Measurements from ENCODE around the gene PTPRN2. TPM values are rescaled to one million over a fixed set of nuclear protein-coding genes. Genes with fewer than 3 reads are reported as not detected.

The PTPRN2 gene
- total and polyA plus RNA-seq, 9 of the 15 experiments (the other 6 are each of a cell fraction or from before 2014, with no cell fraction given): not detected

GRCh38 chr7:158616050-158616449, 28.4 kb upstream of the PTPRN2 start:
- Histone ChIP-seq H3K79me2 (ENCODE audit: control insufficient read depth, insufficient read depth, low read length) (no peaks in the 10 kb centered on the region; the same call in 1 of the 3 replicates), H2AFZ (ENCODE audit: low read depth, low read length) (no peak overlapping the region), H3K9me1 (ENCODE audit: control insufficient read depth, insufficient read depth, low read length) (no peaks in the 10 kb centered on the region), H3K4me2 (ENCODE audit: insufficient read depth, low read length) (no peak overlapping the region), H3K9me3 (replicated peaks; ENCODE audit: control insufficient read depth, insufficient read depth, low read depth, low read length) (no peaks in the 10 kb centered on the region), H3K9ac (ENCODE audit: insufficient read depth in 1 of 2, low read depth in 2 of 2, low read length in 2 of 2) (no peak overlapping the region), H3K4me1 (replicated peaks in 1 of 2; ENCODE audit: control insufficient read depth in 2 of 2, insufficient read depth in 2 of 2, low read length in 2 of 2) (peaks cover 11 to 18% of the 10 kb centered on the region in 2 experiments), H3K27ac (ENCODE audit: extremely low read depth, low read depth, low read length) (no peak overlapping the region), H3K36me3 (ENCODE audit: control insufficient read depth, insufficient read depth, low read length) (peaks cover 54% of the 10 kb centered on the region; the same call in 2 of the 3 replicates), H3K27me3 (ENCODE audit: control insufficient read depth in 2 of 2, insufficient read depth in 2 of 2, low read length in 2 of 2) (no peaks in the 10 kb centered on the region), H3K4me3 (no peak overlapping the region), H4K20me1 (replicated peaks; ENCODE audit: control insufficient read depth, insufficient read depth, low read length) (no peaks in the 10 kb centered on the region)
- no peak for TF ChIP-seq THAP7 (CRISPR knock-in tag; IDR thresholded peaks at IDR 0.05)
- TF ChIP-seq SP1 (CRISPR knock-in tag; IDR thresholded peaks at IDR 0.05): no peak
- TF ChIP-seq FOS (IDR thresholded peaks at IDR 0.05; ENCODE audit: extremely low read depth, insufficient read length): no peak
- TF ChIP-seq DLX4 (CRISPR knock-in tag; IDR thresholded peaks at IDR 0.05): no peak
- no peak for FAIRE-seq
- no peak for DNase-seq (ENCODE audit: extremely low read depth in 1 of 4, low spot score in 3 of 4)
- intact Hi-C loops (cut with micrococcal nuclease): no loop called here
- BruUV-seq (replicated peaks): no TSS peak
- in situ Hi-C loops (cut with MboI): no loop called here
- ChIA-PET CTCF (ENCODE audit: low intra/inter-chr PET ratio) (no interaction called here), POLR2A (no interaction called here)
- ATAC-seq: no peak
- 75% methylated on average over 2 of the region's 2 CpGs for WGBS (ENCODE audit: insufficient coverage, low coverage, missing lambda C conversion rate)

- no peak overlapping the region for H3K9ac ChIP-seq (ENCODE audit: insufficient read depth in 1 of 2, low read depth in 2 of 2, low read length in 2 of 2)
- intact Hi-C loops (cut with micrococcal nuclease) (no loop called here), in situ Hi-C loops (cut with MboI) (no loop called here)
- DNase-seq (ENCODE audit: extremely low read depth in 1 of 4, low spot score in 3 of 4): no peak
- ATAC-seq: no peak
- CTCF ChIA-PET (ENCODE audit: low intra/inter-chr PET ratio): no interaction called here
- FAIRE-seq: no peak
- WGBS (ENCODE audit: insufficient coverage, low coverage, missing lambda C conversion rate): 81% methylated on average over 1 of the region's 1 CpG
- POLR2A ChIA-PET: interaction anchor here (1.0 to 1.5 kb wide), 2 partner anchors 7 to 9 kb away, joined by 3 to 4 read pairs; no protein-coding TSS in a partner anchor
- H3K9me1 ChIP-seq (ENCODE audit: control insufficient read depth, insufficient read depth, low read length): no peaks in the 10 kb centered on the region
- H3K4me2 ChIP-seq (ENCODE audit: insufficient read depth, low read length): no peak overlapping the region
- H3K27me3 ChIP-seq (ENCODE audit: control insufficient read depth in 2 of 2, insufficient read depth in 2 of 2, low read length in 2 of 2): no peaks in the 10 kb centered on the region
- H3K79me2 ChIP-seq (ENCODE audit: control insufficient read depth, insufficient read depth, low read length): no peaks in the 10 kb centered on the region; the same call in 1 of the 3 replicates
- H3K9me3 ChIP-seq (replicated peaks; ENCODE audit: control insufficient read depth, insufficient read depth, low read depth, low read length): no peaks in the 10 kb centered on the region
- TF ChIP-seq EGR1 (conservative IDR thresholded peaks at IDR 0.05): no peak
- no peak for TF ChIP-seq MLLT1 (IDR thresholded peaks at IDR 0.05)
- no peak for TF ChIP-seq LARP7 (IDR thresholded peaks at IDR 0.05)
- TF ChIP-seq NRF1 (conservative IDR thresholded peaks at IDR 0.05 in 1 of 2, IDR thresholded peaks at IDR 0.05 in 1 of 2): no peak
- TF ChIP-seq ZNF197 (CRISPR knock-in tag; IDR thresholded peaks at IDR 0.05; ENCODE audit: low read depth): no peak
- no peak for TF ChIP-seq E2F1 (CRISPR knock-in tag; IDR thresholded peaks at IDR 0.05)
- no peak for TF ChIP-seq ZZZ3 (IDR thresholded peaks at IDR 0.05)
- no peak for TF ChIP-seq ZNF75A (CRISPR knock-in tag; IDR thresholded peaks at IDR 0.05)
- TF ChIP-seq CBFA2T2 (conservative IDR thresholded peaks at IDR 0.05): no peak
- peaks cover 63% of the 10 kb centered on the region; the same call in 2 of the 3 replicates for H3K36me3 ChIP-seq (ENCODE audit: control insufficient read depth, insufficient read depth, low read length)
- peaks cover 11 to 18% of the 10 kb centered on the region in 2 experiments for H3K4me1 ChIP-seq (replicated peaks in 1 of 2; ENCODE audit: control insufficient read depth in 2 of 2, insufficient read depth in 2 of 2, low read length in 2 of 2)
- BruUV-seq (replicated peaks): no TSS peak
- H4K20me1 ChIP-seq (replicated peaks; ENCODE audit: control insufficient read depth, insufficient read depth, low read length): no peaks in the 10 kb centered on the region
- no peak overlapping the region for H3K27ac ChIP-seq (ENCODE audit: extremely low read depth, low read depth, low read length)
- H3K4me3 ChIP-seq: no peak overlapping the region
- no peak overlapping the region for H2AFZ ChIP-seq (ENCODE audit: low read depth, low read length)
Observed at GRCh38 chr7:158614700-158615099, 27.1 kb upstream of the PTPRN2 start.
